GM23338 (cell line): ENCODE data around the gene IMMP2L. TPM values are rescaled to one million over a fixed set of nuclear protein-coding genes. Genes with fewer than 3 reads are reported as not detected.

Source experiments
- ATAC-seq: fragments of 200-7000 bp; cut with Tn5 transposase; 3 replicates; pipeline ENCODE4 v1.9.1; 2020
- DNase-seq: peaks from one replicate; pipeline ENCODE4 v3.0.0-alpha.2; 2015; ENCODE audit warnings: low spot score
- H2AFZ ChIP-seq: fragments of 200-600 bp; sonication (generic); 2 replicates; pipeline ENCODE4 v1.8.0; 2016; ENCODE audit warnings: antibody characterized with exemption, mild to moderate bottlenecking, moderate library complexity
- H3F3A ChIP-seq: fragments of 200-600 bp; sonication (generic); replicated peaks from 2 replicates; pipeline ENCODE4 v1.8.0; 2017; ENCODE audit warnings: antibody characterized with exemption, mixed run types, low read depth
- H3K27ac ChIP-seq: fragments of 200-600 bp; sonication (generic); 2 replicates; pipeline ENCODE4 v1.6.1; 2016; ENCODE audit warnings: low read depth
- H3K27me3 ChIP-seq: fragments of 200-600 bp; sonication (generic); 2 replicates; pipeline ENCODE4 v1.8.0; 2016; ENCODE audit warnings: mild to moderate bottlenecking, mixed run types, moderate library complexity; ENCODE audit not compliant: insufficient read depth
- H3K36me3 ChIP-seq: fragments of 200-600 bp; sonication (generic); 2 replicates; pipeline ENCODE4 v1.8.0; 2016; ENCODE audit warnings: mild to moderate bottlenecking; ENCODE audit not compliant: insufficient read depth
- H3K4me1 ChIP-seq: fragments of 200-600 bp; sonication (generic); 2 replicates; pipeline ENCODE4 v1.8.0; 2016; ENCODE audit warnings: mild to moderate bottlenecking, moderate library complexity; ENCODE audit not compliant: insufficient read depth
- H3K4me2 ChIP-seq: fragments of 200-600 bp; sonication (generic); 2 replicates; pipeline ENCODE4 v1.7.1; 2017; ENCODE audit warnings: mixed run types
- H3K4me3 ChIP-seq: fragments of 200-600 bp; sonication (generic); 2 replicates; pipeline ENCODE4 v1.6.1; 2016; ENCODE audit warnings: mixed run types
- H3K79me2 ChIP-seq: fragments of 200-600 bp; sonication (generic); replicated peaks from 2 replicates; pipeline ENCODE4 v1.8.0; 2017; ENCODE audit warnings: mild to moderate bottlenecking; ENCODE audit not compliant: insufficient read depth
- H3K9me2 ChIP-seq: fragments of 200-600 bp; sonication (generic); 2 replicates; pipeline ENCODE4 v1.8.0; 2017; ENCODE audit not compliant: insufficient read depth
- H4K20me1 ChIP-seq: fragments of 200-600 bp; sonication (generic); replicated peaks from 2 replicates; pipeline ENCODE4 v1.8.0; 2017; ENCODE audit warnings: mild to moderate bottlenecking; ENCODE audit not compliant: insufficient read depth
- H3K27ac Mint-ChIP-seq: 2 replicates; pipeline ENCODE4 v1.8.0; 2020; ENCODE audit warnings: inconsistent platforms, mild to moderate bottlenecking, moderate library complexity, mixed read lengths
- H3K27me3 Mint-ChIP-seq: 3 replicates; pipeline ENCODE4 v1.8.0; 2022; ENCODE audit warnings: low read depth, mild to moderate bottlenecking, moderate library complexity, mixed read lengths, inconsistent platforms; ENCODE audit not compliant: insufficient read depth, poor library complexity
- H3K36me3 Mint-ChIP-seq: 3 replicates; pipeline ENCODE4 v1.8.0; 2021; ENCODE audit warnings: low read depth, mild to moderate bottlenecking, inconsistent platforms, moderate library complexity, mixed read lengths
- H3K4me1 Mint-ChIP-seq: 3 replicates; pipeline ENCODE4 v1.8.0; 2020; ENCODE audit warnings: mild to moderate bottlenecking, inconsistent platforms, mixed read lengths
- H3K4me3 Mint-ChIP-seq: 3 replicates; pipeline ENCODE4 v1.8.0; 2021; ENCODE audit warnings: moderate library complexity, mild to moderate bottlenecking, inconsistent platforms, mixed read lengths
- H3K9me3 Mint-ChIP-seq: 3 replicates; pipeline ENCODE4 v1.8.0; 2020; ENCODE audit warnings: moderate library complexity, mild to moderate bottlenecking, inconsistent platforms, mixed read lengths
- CREB1 ChIP-seq: fragments of 250-450 bp; sonication (Bioruptor Pico); IDR thresholded peaks from 2 replicates; pipeline ENCODE4 v1.5.0; 2020; ENCODE audit warnings: low read depth, mild to moderate bottlenecking, moderate library complexity
- EZH2 ChIP-seq: fragments of 200-600 bp; sonication (generic); IDR thresholded peaks from one replicate; pipeline ENCODE4 v1.8.0; 2017; ENCODE audit warnings: antibody characterized with exemption, mild to moderate bottlenecking, low read depth; ENCODE audit not compliant: unreplicated experiment
- EZH2phosphoT487 ChIP-seq: fragments of 200-600 bp; sonication (generic); IDR thresholded peaks from one replicate; pipeline ENCODE4 v1.8.1; 2018; ENCODE audit warnings: antibody characterized with exemption; ENCODE audit not compliant: unreplicated experiment
- NANOG ChIP-seq: IDR thresholded peaks from 2 replicates; pipeline ENCODE4 v1.6.1; 2016; ENCODE audit warnings: antibody characterized with exemption, borderline replicate concordance
- POLR2AphosphoS5 ChIP-seq: IDR thresholded peaks from 2 replicates; pipeline ENCODE4 v1.6.1; 2016; ENCODE audit warnings: antibody characterized with exemption, low read depth
- ZNF331 ChIP-seq: fragments of 250-450 bp; sonication (Bioruptor Pico); IDR thresholded peaks from 2 replicates; pipeline ENCODE4 v1.5.0; 2020; ENCODE audit warnings: low read depth, mild to moderate bottlenecking, moderate library complexity
- polyA plus RNA-seq: library from polyadenylated mRNA; unstranded; fragments of >200 nt; fragmentation: Nextera tagmentation; extraction: Ambion mirVana; gene quantifications from 2 replicates; pipeline ENCODE4 v1.2.1, GENCODE V29; 2016
- total RNA-seq: library from RNA; depleted of rRNA; stranded (reverse); fragments of >200 nt; shearing (Covaris generic); gene quantifications from 2 replicates; pipeline ENCODE4 v1.2.3, GENCODE V29; 2014
- TF ChIP-seq, protein P1 (sequence below): IDR thresholded peaks from one replicate; pipeline ENCODE4 v1.6.1; 2018; ENCODE audit warnings: antibody characterized with exemption; ENCODE audit not compliant: unreplicated experiment
- TF ChIP-seq, protein P2 (sequence below): IDR thresholded peaks from 2 replicates; pipeline ENCODE4 v1.6.1; 2016; ENCODE audit warnings: antibody characterized with exemption

IMMP2L gene
- total and polyA plus RNA-seq, 2 experiments from 2014 or later = 7.3 to 14.0 TPM

DNA sequence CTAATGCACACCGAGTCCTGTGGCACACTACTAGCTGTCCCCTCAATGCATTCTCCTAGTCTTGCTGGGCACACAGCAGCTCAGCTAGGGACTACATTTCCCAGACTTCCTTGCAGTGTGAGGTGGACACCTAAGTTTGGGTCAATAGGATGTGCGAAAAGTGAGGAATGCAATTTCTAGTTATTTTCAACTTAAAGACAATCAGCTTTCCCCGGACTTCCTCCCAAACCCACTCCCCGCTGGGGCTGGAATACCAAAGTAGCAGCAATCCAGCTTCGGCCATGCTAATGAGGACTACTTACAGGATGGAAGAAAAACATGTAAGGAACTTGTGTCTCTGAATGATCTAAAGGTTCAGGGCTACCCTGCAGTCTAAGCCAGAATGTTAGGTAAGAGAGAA is 757.8 kb downstream of the IMMP2L start:
- no peaks in the 10 kb centered on the region for H3K79me2 ChIP-seq
- H4K20me1 ChIP-seq = no peaks in the 10 kb centered on the region
- Mint-ChIP-seq H3K36me3 (no peaks in the 10 kb centered on the region), H3K4me1 (peaks cover 6% of the 10 kb centered on the region; the same call in 2 of the 3 replicates), H3K4me3 (peak overlapping the region; percentile 70; the same call in 2 of the 3 replicates), H3K27me3 (no peaks in the 10 kb centered on the region), H3K9me3 (no peaks in the 10 kb centered on the region), H3K27ac (peak overlapping the region; percentile 89)
- H3K4me2 ChIP-seq = peak overlapping the region; percentile 42; the same call in 1 of the 2 replicates
- H2AFZ ChIP-seq = no peak overlapping the region
- H3F3A ChIP-seq = no peaks in the 10 kb centered on the region
- DNase-seq (peak; percentile 84), ATAC-seq (peak; percentile 98)
- H3K27me3 ChIP-seq = no peaks in the 10 kb centered on the region
- TF ChIP-seq, protein P1, sequence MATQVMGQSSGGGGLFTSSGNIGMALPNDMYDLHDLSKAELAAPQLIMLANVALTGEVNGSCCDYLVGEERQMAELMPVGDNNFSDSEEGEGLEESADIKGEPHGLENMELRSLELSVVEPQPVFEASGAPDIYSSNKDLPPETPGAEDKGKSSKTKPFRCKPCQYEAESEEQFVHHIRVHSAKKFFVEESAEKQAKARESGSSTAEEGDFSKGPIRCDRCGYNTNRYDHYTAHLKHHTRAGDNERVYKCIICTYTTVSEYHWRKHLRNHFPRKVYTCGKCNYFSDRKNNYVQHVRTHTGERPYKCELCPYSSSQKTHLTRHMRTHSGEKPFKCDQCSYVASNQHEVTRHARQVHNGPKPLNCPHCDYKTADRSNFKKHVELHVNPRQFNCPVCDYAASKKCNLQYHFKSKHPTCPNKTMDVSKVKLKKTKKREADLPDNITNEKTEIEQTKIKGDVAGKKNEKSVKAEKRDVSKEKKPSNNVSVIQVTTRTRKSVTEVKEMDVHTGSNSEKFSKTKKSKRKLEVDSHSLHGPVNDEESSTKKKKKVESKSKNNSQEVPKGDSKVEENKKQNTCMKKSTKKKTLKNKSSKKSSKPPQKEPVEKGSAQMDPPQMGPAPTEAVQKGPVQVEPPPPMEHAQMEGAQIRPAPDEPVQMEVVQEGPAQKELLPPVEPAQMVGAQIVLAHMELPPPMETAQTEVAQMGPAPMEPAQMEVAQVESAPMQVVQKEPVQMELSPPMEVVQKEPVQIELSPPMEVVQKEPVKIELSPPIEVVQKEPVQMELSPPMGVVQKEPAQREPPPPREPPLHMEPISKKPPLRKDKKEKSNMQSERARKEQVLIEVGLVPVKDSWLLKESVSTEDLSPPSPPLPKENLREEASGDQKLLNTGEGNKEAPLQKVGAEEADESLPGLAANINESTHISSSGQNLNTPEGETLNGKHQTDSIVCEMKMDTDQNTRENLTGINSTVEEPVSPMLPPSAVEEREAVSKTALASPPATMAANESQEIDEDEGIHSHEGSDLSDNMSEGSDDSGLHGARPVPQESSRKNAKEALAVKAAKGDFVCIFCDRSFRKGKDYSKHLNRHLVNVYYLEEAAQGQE = no peak
- TF ChIP-seq ZNF331 (CRISPR knock-in tag) (no peak), EZH2 (no peak), EZH2phosphoT487 (no peak), POLR2AphosphoS5 (no peak), NANOG (no peak)
- TF ChIP-seq, protein P2, sequence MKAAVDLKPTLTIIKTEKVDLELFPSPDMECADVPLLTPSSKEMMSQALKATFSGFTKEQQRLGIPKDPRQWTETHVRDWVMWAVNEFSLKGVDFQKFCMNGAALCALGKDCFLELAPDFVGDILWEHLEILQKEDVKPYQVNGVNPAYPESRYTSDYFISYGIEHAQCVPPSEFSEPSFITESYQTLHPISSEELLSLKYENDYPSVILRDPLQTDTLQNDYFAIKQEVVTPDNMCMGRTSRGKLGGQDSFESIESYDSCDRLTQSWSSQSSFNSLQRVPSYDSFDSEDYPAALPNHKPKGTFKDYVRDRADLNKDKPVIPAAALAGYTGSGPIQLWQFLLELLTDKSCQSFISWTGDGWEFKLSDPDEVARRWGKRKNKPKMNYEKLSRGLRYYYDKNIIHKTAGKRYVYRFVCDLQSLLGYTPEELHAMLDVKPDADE = peak; percentile 52; the same call in 1 of the 2 replicates
- H3K36me3 ChIP-seq = no peaks in the 10 kb centered on the region
- no peak overlapping the region for H3K27ac ChIP-seq
- H3K4me3 ChIP-seq = peak overlapping the region; percentile 22
- H3K4me1 ChIP-seq = no peaks in the 10 kb centered on the region
- H3K9me2 ChIP-seq = peaks cover 4% of the 10 kb centered on the region

DNA sequence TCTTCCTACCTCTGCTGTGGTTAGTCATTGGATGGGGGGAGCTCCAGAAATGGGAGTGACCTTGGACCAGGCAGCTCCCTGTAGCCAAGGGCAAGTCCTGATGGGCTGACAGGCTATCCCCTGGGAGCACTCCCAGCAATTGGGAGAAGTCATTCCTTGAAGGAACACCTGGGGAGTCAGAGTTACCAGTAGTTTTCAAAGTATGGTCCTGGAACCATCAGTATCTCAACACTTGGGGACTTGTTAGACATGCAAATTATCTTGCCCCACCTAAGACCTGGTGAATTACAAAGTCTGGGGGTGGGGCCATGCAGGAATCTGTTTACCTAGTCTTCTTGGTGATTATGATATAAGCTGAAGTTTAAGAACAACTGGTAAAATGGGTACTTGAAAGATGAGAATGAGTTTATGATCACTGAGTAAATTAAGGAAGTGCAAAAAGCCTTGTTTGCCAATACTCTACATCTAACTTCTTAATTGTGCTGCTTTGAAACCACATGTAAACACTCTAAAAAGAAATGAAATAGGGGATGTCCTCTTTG is 758.6 kb downstream of the IMMP2L start:
- DNase-seq (no peak), ATAC-seq (no peak)
- Mint-ChIP-seq H3K4me3 (no peak overlapping the region), H3K27me3 (no peaks in the 10 kb centered on the region), H3K4me1 (peaks cover 6% of the 10 kb centered on the region; the same call in 2 of the 3 replicates), H3K9me3 (no peaks in the 10 kb centered on the region), H3K36me3 (no peaks in the 10 kb centered on the region), H3K27ac (no peak overlapping the region)
- Histone ChIP-seq H2AFZ (no peak overlapping the region), H4K20me1 (no peaks in the 10 kb centered on the region), H3K4me2 (no peak overlapping the region), H3K27ac (no peak overlapping the region), H3F3A (no peaks in the 10 kb centered on the region), H3K4me3 (no peak overlapping the region), H3K9me2 (peaks cover 4% of the 10 kb centered on the region), H3K27me3 (no peaks in the 10 kb centered on the region), H3K79me2 (no peaks in the 10 kb centered on the region), H3K36me3 (no peaks in the 10 kb centered on the region), H3K4me1 (no peaks in the 10 kb centered on the region)
- TF ChIP-seq, protein P1 = no peak
- TF ChIP-seq CREB1 (CRISPR knock-in tag) (no peak), NANOG (no peak)
